Osteocyte (in vitro differentiated cells): ENCODE data around the gene CDH6. TPM values are rescaled to one million over a fixed set of nuclear protein-coding genes. Genes with fewer than 3 reads are reported as not detected.
A peak's percentile ranks its signal among the peaks of the same experiment; 100 is the strongest.

ENCODE experiments used
- DNase-seq: peaks from one replicate; pipeline ENCODE4 v3.0.0; 2021; ENCODE audit warnings: mixed read lengths; ENCODE audit not compliant: unreplicated experiment; ENCODE audit errors: extremely low spot score
- H3K27ac Mint-ChIP-seq: one replicate; pipeline ENCODE4 v1.8.0; 2021; ENCODE audit warnings: mild to moderate bottlenecking, mixed read lengths; ENCODE audit not compliant: unreplicated experiment
- H3K27me3 Mint-ChIP-seq: one replicate; pipeline ENCODE4 v1.8.0; 2021; ENCODE audit warnings: mixed read lengths; ENCODE audit not compliant: unreplicated experiment
- H3K36me3 Mint-ChIP-seq: one replicate; pipeline ENCODE4 v1.8.0; 2021; ENCODE audit warnings: mixed read lengths; ENCODE audit not compliant: unreplicated experiment
- H3K4me1 Mint-ChIP-seq: one replicate; pipeline ENCODE4 v1.8.0; 2021; ENCODE audit warnings: mixed read lengths; ENCODE audit not compliant: unreplicated experiment
- H3K4me3 Mint-ChIP-seq: one replicate; pipeline ENCODE4 v1.8.0; 2021; ENCODE audit warnings: mild to moderate bottlenecking, moderate library complexity, mixed read lengths; ENCODE audit not compliant: unreplicated experiment
- H3K9me3 Mint-ChIP-seq: one replicate; pipeline ENCODE4 v1.8.0; 2021; ENCODE audit warnings: mixed read lengths; ENCODE audit not compliant: unreplicated experiment
- CTCF ChIP-seq: fragments of 200-600 bp; sonication (generic); IDR thresholded peaks from 2 replicates; pipeline ENCODE4 v1.5.0; 2021; ENCODE audit warnings: antibody characterized with exemption, mild to moderate bottlenecking, moderate library complexity
- total RNA-seq: library from RNA; stranded (reverse); gene quantifications from 2 replicates; pipeline ENCODE4 v1.2.1, GENCODE V29; 2021

The CDH6 gene
- total RNA-seq, 1 donor from 2014 or later, result 792 TPM

GRCh38 chr5:31329715-31330114 lies 136.2 kb downstream of the CDH6 start:
- no peak for TF ChIP-seq CTCF

GRCh38 chr5:31332160-31332559 lies 138.7 kb downstream of the CDH6 start:
- peaks cover 18% of the 10 kb centered on the region for H3K4me1 Mint-ChIP-seq
- H3K27ac Mint-ChIP-seq, result no peak overlapping the region
- H3K27me3 Mint-ChIP-seq, result no peaks in the 10 kb centered on the region
- H3K4me3 Mint-ChIP-seq, result no peak overlapping the region
- no peaks in the 10 kb centered on the region for H3K9me3 Mint-ChIP-seq
- H3K36me3 Mint-ChIP-seq, result peaks cover 5% of the 10 kb centered on the region
- no peak for DNase-seq
- TF ChIP-seq CTCF, result no peak

More at GRCh38 chr5:31329715-31330114, 136.2 kb downstream of the CDH6 start:
- DNase-seq, result no peak
- Mint-ChIP-seq H3K4me1 (peaks cover 20% of the 10 kb centered on the region), H3K36me3 (peaks cover 19% of the 10 kb centered on the region), H3K27ac (peak overlapping the region; percentile 44), H3K9me3 (no peaks in the 10 kb centered on the region), H3K27me3 (no peaks in the 10 kb centered on the region), H3K4me3 (no peak overlapping the region)

GRCh38 chr5:31333475-31333874 lies 140.0 kb downstream of the CDH6 start:
- peaks cover 18% of the 10 kb centered on the region for H3K4me1 Mint-ChIP-seq
- H3K36me3 Mint-ChIP-seq, result no peaks in the 10 kb centered on the region
- DNase-seq, result no peak
- H3K9me3 Mint-ChIP-seq, result no peaks in the 10 kb centered on the region
- peak overlapping the region; percentile 11 for H3K27ac Mint-ChIP-seq
- no peak for TF ChIP-seq CTCF
- no peak overlapping the region for H3K4me3 Mint-ChIP-seq
- H3K27me3 Mint-ChIP-seq, result no peaks in the 10 kb centered on the region

GRCh38 chr5:31334061-31334860 lies 140.8 kb downstream of the CDH6 start:
- no peak for TF ChIP-seq CTCF
- Mint-ChIP-seq H3K36me3 (no peaks in the 10 kb centered on the region), H3K4me1 (peaks cover 18% of the 10 kb centered on the region), H3K27ac (peak overlapping the region; percentile 29), H3K4me3 (no peak overlapping the region), H3K9me3 (no peaks in the 10 kb centered on the region), H3K27me3 (no peaks in the 10 kb centered on the region)
- DNase-seq, result no peak

- Mint-ChIP-seq H3K27me3 (no peaks in the 10 kb centered on the region), H3K27ac (no peak overlapping the region), H3K36me3 (no peaks in the 10 kb centered on the region), H3K9me3 (no peaks in the 10 kb centered on the region), H3K4me3 (no peak overlapping the region), H3K4me1 (peaks cover 14% of the 10 kb centered on the region)
- no peak for DNase-seq
- TF ChIP-seq CTCF, result no peak
Measured at GRCh38 chr5:31335456-31335855, 142.0 kb downstream of the CDH6 start.
